HG02885 (cell line): ENCODE results near the gene ZDHHC5.
"Not testable (repeated sequence)": the region's sequence is repeated elsewhere in the genome, so short reads cannot be mapped to it uniquely, and the experiment has no call there.

Experiments
- ATAC-seq: cut with Tn5 transposase; IDR thresholded peaks from one replicate; pipeline ENCODE4 v1.9.1; 2021; ENCODE audit warnings: mild to moderate bottlenecking; ENCODE audit not compliant: unreplicated experiment, poor library complexity

Gene ZDHHC5

DNA sequence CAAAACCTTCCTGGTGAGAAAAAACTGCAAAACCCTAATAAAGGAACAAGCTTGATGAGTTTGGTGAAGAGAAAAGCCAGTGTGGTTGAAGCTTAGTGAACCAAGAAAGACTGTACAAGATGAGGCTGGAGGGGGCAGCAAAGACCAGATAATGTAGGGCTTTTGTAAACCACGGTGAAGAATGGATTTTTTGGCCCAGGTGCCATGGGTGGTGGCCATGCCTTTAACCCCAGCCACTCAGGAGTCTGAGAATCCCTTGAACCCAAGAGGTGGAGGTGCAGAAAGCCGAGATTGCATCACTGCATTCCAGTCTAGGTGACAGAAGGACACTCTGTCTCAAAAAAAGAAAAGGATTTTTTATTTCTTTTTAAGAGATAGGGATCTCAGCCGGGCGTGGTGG lies 5.0 kb upstream of the ZDHHC5 start:
- no peak for ATAC-seq

GRCh38 chr11:57663975-57664374 lies 3.9 kb upstream of the ZDHHC5 start:
- ATAC-seq, result no peak

DNA sequence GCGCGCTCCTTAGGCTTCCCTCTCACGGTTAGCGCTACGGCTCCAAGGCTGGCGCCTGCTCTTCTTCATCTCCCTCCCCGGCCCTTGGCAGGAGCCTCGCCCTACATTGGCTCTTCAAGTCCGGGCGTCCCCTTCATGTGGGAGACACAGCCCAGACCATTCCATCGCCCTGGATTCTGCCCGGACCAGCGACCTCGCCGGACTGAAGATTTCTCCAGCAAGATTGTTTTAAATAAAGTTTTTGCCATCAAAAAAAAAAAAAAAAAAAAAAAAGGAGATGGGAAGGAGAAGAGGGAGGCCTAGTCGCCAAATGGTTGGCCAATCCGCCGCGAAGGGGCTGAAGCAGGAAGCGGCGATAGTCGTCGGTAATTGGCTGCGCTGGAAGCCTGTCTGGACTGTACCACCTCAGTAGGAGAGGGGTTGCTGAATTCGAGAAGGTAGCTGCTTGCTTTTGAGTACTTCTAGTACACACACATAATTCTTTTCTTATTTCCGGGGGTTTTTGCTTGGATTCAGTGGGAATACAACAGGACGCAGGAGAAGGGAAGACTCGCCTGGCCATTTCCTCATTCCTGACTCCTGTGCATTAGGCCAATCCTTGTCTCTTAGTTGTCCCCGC lies 688 bp upstream of the ZDHHC5 start:
- ATAC-seq, result peak; percentile 67

DNA sequence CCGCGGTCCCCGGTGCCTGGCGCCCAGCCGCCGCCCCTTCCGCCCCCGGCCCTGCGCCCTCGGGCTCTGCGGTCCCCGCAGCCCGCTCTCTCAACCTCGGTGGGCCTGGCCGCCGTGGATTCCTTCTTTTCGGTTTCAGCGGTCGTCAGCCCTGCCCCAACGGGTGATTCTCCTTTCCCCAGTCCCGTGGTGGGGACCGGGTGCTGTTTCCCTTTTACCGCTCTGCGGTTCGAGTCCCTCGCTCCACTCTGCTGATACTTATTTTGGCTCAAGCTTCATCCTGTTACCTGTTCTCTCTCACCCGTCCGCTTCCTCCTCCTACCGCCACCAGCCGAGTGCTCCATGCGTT lies 494 bp downstream of the ZDHHC5 start:
- peak; percentile 15 for ATAC-seq

GRCh38 chr11:57674251-57674650 lies 6.3 kb downstream of the ZDHHC5 start:
- no peak for ATAC-seq

DNA sequence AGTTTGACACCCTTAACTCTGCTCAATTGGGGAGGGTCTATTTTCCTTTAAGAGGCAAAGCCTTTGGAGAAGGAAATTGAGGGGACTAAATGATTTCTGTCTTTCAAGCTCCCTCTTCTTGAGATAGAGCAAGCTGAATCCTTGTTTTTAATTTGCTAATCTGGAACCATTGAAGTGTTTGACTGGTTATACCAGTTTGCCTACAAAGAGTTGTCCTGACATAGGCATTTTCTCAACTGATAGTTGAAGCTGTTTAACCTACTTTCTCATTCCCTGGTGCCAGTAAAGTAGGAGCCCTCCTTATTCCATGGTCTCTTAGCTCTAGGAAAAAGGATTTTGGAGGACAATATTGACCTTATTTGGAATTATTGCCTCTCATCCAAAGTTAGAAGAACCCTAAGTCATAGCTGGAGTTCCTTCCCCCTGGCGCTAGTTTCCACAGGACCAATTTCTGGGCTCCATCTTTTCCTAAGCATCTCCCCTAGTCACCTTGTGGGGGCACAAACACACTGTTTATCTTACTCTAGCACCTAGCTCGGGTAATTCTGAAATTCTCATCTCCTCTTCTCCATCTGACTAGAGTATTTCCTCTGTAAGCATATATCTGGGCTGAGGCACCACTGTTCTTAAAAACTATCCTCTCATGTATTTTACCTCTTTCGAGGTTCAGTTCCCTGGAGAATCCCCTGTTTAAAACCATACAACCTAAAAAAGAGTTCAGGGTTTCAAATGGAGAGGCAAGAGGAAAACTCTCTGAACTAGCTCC lies 7.4 kb downstream of the ZDHHC5 start:
- ATAC-seq, result no peak

- ATAC-seq, result no peak
Measured at GRCh38 chr11:57679396-57679795, 11.5 kb downstream of the ZDHHC5 start.

DNA sequence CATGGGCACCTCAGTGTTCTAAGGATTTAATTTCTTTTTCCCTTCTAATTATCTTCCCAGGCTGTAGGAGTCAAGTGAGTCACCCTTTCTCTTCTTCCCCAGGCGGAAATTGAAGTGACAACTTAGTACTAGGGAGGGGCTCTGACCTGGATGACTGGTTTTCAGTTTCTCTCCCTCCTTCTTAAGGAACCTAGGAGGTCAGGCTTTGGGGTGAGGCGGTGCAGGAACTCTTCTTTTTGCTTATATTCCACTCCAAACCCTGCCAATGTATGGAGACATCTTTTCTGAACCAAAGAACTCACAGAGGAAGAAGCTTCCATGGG lies 12.6 kb downstream of the ZDHHC5 start:
- peak; percentile 48 for ATAC-seq

GRCh38 chr11:57681168-57681567 lies 13.3 kb downstream of the ZDHHC5 start:
- ATAC-seq, result no peak

DNA sequence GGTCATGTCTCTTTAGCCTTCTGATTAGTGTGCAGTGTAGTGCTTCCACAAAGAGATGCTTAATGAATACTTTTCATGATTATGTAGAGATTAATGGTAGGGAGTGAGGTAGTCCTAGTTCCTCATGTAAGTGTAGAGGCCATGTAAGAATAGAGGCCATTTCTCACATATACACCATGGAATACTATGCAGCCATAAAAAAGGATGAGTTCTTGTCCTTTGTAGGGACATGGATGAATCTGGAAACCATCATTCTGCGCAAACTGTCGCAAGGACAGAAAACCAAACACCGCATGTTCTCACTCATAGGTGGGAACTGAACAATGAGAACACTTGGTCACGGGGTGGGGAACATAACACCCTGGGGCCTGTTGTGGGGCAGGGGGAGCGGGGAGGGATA lies 22.6 kb downstream of the ZDHHC5 start:
- ATAC-seq, result not testable (repeated sequence)

DNA sequence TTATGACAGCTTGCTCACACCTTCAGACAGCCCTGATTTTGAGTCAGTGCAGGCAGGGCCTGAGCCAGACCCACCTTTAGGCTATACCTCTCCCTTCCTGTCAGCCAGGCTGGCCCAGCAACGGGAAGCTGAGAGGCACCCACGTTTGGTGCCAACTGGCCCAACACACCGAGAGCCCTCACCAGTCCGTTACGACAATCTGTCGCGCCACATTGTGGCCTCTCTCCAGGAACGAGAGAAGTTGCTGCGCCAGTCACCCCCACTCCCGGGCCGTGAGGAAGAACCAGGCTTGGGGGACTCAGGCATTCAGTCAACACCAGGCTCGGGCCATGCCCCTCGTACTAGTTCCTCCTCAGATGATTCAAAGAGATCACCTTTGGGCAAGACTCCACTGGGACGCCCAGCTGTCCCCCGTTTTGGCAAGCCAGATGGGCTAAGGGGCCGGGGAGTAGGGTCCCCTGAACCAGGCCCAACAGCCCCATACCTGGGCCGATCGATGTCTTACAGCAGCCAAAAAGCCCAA lies 31.0 kb downstream of the ZDHHC5 start:
- no peak for ATAC-seq

DNA sequence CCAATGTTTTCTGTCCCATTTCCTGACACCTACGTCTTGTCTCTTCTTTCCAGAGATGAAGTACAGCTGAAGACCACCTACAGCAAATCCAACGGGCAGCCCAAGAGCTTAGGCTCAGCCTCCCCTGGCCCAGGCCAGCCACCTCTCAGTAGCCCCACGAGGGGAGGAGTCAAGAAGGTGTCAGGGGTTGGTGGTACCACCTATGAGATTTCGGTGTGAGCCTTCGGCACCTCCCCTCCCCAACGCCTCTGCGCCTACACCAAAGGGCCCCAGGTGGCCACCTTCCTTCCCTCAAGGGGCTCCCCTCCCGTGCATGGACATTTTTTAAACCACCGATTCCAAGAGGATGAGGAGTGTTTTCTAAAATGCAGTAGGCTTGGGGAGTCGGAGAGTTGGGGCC lies 31.9 kb downstream of the ZDHHC5 start:
- ATAC-seq, result no peak

- ATAC-seq, result no peak
Measured at GRCh38 chr11:57700425-57700824, 32.5 kb downstream of the ZDHHC5 start.

DNA sequence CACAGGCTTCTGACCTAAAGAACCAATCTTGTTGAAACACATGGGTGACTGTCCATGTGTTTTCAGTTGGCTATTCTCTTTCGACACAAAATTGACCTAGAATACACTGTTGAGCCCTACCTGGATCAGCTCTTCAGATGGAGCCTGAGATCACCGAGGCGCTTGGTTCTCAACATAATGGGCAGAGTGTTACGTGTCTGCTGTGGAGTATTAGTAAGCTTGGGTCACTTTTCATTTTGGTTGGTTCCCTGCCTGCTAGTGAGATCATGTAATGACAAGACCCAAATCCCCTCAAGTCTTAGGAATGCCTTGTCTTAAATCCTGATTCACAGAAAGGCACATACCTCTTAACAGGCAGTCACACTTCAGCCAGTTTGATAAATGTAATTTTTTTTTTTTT lies 35.4 kb downstream of the ZDHHC5 start:
- ATAC-seq, result no peak

DNA sequence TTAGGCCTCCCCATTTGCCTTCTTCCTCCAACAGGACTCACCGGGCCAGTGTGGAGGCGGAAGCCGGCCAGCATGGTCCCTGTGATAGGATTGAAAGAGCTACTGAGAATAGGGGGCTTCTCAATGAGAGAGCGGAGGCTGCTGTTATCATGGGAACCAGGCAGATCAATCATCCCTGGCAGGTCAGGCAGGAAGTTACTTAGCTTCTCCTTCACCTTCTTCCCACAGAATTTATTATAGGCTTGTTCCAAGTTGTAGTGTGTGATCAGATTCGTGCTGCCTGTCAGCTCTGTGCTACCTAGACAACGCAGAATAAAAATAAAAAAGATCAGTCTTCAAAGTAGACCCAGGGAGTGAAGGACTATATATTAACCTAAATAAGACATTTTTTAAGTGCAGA lies 37.0 kb downstream of the ZDHHC5 start:
- no peak for ATAC-seq

DNA sequence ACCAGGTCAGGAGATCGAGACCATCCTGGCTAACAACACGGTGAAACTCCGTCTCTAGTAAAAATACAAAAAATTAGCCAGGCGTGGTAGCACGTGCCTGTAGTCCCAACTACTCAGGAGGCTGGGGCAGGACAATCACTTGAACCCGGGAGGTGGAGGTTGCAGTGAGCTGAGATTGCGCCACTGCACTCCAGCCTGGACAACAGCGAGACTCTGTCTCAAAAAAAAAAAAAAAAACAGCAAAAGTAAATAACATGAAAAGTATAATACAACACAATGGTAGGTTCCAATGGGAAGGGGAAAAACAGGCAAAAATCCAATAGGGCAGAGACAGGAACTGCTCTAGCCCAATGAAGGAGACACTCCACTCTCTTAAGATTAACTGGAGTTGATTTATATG lies 37.5 kb downstream of the ZDHHC5 start:
- ATAC-seq, result not testable (repeated sequence)

DNA sequence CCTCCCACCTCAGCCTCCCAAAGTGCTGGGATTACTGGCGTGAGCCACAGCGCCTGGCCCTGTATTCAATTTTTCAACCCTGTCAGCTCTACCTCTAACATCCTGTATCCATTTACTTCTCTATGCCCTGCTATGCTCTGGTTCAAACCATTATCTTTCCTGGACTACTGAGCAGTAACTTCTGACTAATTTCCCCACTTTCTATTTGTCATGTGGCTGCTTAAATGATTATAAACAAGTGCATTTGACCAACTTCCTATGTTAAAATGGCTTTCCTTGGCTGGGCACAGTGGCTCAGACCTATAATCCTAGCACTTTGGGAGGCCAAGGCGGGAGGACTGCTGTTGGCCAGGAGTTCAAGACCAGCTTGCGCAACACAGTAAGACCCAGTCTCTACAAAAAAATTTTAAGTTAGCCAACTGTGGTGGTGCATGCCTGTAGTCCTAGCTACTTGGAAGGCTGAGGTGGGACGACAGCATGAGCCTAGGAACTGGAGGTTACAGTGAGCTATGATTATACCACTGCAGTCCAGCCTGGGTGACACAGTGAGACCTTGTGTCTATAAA lies 42.0 kb downstream of the ZDHHC5 start:
- ATAC-seq, result no peak

DNA sequence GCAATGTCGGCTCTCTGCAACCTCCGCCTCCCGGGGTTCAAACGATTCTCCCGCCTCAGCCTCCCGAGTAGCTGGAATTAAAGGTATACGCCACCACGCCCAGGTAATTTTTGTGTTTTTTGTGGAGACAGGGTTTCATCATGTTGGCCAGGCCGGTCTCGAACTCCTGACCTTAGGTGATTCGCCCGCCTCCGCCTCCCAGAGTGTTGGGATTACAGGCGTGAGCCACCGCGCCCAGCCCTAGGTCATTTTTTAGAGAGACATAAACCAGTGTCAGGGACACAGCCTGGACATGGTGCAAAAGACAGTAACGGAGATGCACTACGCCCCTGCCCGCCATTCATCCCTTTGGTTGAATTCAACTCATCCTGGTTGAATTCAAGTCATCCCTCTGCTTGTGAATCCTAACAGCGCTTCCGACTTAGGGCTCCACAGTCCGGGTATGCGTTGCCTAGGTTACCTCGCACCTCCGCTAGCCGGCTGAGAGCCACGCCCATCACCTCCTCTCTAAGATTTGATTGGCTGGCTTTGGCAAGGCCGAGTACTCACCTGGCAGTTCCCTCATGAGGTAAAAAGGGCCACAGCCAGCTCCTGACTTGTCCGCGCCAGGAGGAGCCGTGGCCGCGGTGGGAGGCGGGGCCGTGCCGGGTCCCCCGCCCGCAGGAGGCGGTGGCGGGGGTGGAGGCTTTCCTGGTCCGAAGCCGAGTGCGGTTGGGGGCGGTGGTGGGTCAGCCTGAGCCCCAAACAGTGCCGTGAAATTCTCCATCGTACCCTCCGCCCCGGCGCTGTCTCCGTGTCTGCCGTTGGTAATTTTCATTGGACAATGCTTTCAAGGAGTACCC lies 43.7 kb downstream of the ZDHHC5 start, which contains the start of gene MED19:
TSS of gene MED19 (minus strand) at position 802 of the 842 bp plus-strand sequence. CDS start at position 766, 36 bp downstream.
- ATAC-seq, result peak; percentile 44

GRCh38 chr11:57712256-57713150 lies 44.6 kb downstream of the ZDHHC5 start, which contains the start of gene TMX2:
TMX2 (plus strand) TSS chr11:57712593; CDS start chr11:57712619, 26 bp downstream.
- ATAC-seq, result peak; percentile 94

GRCh38 chr11:57713835-57714234 lies 45.9 kb downstream of the ZDHHC5 start:
- no peak for ATAC-seq
